Activated naive CD4-positive, alpha-beta T cell (primary cell): Measurements from ENCODE around the gene DRAP1.
"Not testable (repeated sequence)": the region's sequence is repeated elsewhere in the genome, so short reads cannot be mapped to it uniquely, and the experiment has no call there.

Experiments used
- DNase-seq, 4 experiments: peaks; one replicate each; lab custom pipeline; 2025; lab: John Stamatoyannopoulos, UW

Gene DRAP1

GRCh38 chr11:65886826-65887722, 32.2 kb upstream of the DRAP1 start:
- no peak for DNase-seq

DNA sequence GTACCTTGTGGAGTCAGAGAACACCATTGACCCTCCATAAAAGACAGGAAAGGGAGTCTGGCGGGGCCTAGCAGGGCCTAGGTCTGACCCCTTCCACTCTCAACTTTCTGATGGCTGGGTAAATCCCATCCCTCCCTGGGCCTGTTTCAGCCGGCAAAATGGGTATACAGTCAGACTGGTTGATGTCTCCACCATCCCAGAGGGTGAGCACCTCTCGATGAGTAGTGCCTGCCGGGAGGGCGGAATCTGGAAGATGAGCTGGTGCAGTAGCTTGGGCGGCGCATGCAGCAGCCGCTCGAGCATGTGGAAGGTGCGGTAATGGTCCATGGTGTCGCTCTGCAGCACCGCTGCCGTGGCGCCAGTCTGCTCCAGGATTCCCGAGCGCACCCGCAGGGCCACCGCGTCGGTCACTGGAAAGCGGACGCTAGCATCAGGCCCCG, 31.5 kb upstream of the DRAP1 start:
- peak in 1 of 4 experiments; percentile 49 for DNase-seq

- DNase-seq = peak; percentile 87 to 92 (median 89)
Measured at GRCh38 chr11:65888163-65888814, 30.9 kb upstream of the DRAP1 start, which contains the start of gene FIBP. FIBP (minus strand) TSS chr11:65888471; CDS start chr11:65888418, 53 bp downstream.

DNA sequence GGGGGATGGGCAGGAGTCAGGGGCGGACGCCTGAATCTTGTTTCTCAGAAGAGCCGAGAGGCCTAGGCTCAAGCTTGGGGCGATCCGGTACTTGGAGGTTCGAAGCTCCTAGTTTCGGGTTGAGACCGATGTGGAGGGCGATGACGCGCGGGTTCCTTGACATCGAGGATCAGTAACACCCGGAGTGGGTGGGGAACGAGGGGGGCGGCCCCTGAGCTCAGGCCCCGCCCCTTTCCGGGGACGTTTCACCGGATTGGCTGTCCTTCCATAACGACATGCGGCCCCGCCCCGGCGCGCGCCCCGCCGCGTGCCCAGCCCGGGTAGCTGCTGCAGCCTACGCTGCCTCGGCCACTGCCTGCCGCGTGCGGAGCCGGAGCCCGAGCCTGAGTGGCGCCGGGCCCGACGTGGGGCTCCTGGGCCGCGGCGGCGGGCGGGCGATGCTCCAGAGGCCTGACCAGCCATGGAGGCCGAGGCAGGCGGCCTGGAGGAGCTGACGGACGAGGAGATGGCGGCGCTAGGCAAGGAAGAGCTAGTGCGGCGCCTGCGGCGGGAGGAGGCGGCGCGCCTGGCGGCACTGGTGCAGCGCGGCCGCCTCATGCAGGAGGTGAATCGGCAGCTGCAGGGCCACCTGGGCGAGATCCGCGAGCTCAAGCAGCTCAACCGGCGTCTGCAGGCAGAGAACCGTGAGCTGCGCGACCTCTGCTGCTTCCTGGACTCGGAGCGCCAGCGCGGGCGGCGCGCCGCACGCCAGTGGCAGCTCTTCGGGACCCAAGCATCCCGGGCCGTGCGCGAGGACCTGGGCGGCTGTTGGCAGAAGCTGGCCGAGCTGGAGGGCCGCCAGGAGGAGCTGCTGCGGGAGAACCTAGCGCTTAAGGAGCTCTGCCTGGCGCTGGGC, 28.7 kb upstream of the DRAP1 start, which contains the start of gene CCDC85B:
Gene CCDC85B (plus strand): TSS at position 350 of the 895 bp plus-strand sequence. CDS start 111 bp downstream, at position 461.
- peak; percentile 84 to 99 (median 96) for DNase-seq

GRCh38 chr11:65891219-65892136, 27.7 kb upstream of the DRAP1 start:
- no peak for DNase-seq

DNA sequence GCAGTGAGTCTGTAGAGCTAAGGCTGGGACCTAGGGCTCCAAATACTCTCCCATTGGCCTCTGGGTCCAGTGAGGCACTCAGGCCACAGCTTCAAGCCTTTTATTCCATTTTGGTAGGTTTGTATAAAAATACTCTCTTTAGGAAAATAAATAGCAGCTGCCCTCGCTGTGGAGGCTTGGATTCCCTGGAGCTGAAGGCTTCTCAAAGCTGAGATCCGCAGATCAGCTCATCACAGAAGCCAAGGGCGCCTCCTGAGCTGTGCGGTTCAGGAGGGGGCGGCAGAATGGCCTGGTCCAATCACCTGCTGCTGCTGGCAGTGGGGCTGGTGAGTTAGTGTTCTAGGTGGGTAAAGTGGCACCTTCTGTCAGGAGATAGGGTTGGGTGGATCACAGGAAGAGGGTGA, 27.1 kb upstream of the DRAP1 start:
- not testable (repeated sequence) for DNase-seq

- no peak for DNase-seq
Measured at GRCh38 chr11:65892661-65893317, 26.4 kb upstream of the DRAP1 start.

DNA sequence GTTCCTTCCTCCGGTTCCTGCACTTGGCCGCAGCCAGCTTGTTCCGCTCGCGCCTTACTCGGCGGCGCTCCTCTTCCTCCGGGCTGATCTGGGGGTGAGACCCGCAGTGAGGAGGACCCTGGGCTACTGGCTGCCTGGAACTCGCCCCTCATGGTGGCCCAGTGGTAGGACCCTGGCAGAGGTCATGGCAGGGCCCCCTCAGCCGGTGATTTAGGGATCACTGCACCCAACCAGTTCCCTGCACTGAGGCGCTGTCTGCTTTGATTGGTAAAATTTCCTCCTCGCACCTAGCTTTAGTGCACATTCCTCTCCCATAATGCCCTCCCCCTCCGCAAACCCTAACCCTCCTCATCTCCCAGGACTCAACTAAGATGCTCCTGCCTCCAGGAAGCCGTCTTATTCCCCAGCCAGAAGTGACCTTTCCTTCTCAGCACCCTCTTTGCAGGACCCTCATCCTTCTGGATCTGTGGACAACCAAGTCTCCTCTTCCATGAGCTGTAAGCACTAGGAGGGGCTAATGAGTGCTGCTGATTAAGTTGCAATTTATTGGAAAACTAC, 25.1 kb upstream of the DRAP1 start:
- no peak for DNase-seq

DNA sequence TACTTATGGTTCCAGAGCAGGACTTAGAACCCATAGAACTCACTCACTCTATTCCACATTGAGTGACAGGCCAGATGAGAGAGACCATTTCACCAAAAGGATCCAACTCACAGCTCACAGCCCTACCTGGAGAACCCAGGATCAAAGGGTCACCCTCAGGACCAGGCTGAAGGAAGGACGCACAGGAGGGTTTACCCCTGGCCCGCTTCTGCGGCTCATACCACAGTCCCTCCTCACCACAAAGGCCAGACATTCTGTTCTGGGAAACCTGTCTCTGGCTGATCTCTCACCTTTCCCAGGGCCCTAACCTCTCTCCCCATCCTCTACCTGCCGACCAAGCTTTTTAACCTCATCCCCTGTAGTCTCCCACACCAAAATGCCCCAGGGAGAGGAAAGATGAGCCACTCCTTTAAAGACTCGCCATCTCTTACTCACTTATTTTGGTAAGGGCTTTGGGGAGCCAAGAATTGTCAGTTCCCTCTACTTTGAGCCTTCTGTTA, 23.7 kb upstream of the DRAP1 start:
- DNase-seq = no peak

- no peak for DNase-seq
Measured at GRCh38 chr11:65896034-65896999, 22.9 kb upstream of the DRAP1 start.

- no peak for DNase-seq
Measured at GRCh38 chr11:65897020-65897471, 22.2 kb upstream of the DRAP1 start.

GRCh38 chr11:65898656-65899355, 20.4 kb upstream of the DRAP1 start:
- no peak for DNase-seq

- peak in 2 of 4 experiments; percentile 30 to 37 for DNase-seq
Measured at GRCh38 chr11:65899356-65900124, 19.7 kb upstream of the DRAP1 start.

DNA sequence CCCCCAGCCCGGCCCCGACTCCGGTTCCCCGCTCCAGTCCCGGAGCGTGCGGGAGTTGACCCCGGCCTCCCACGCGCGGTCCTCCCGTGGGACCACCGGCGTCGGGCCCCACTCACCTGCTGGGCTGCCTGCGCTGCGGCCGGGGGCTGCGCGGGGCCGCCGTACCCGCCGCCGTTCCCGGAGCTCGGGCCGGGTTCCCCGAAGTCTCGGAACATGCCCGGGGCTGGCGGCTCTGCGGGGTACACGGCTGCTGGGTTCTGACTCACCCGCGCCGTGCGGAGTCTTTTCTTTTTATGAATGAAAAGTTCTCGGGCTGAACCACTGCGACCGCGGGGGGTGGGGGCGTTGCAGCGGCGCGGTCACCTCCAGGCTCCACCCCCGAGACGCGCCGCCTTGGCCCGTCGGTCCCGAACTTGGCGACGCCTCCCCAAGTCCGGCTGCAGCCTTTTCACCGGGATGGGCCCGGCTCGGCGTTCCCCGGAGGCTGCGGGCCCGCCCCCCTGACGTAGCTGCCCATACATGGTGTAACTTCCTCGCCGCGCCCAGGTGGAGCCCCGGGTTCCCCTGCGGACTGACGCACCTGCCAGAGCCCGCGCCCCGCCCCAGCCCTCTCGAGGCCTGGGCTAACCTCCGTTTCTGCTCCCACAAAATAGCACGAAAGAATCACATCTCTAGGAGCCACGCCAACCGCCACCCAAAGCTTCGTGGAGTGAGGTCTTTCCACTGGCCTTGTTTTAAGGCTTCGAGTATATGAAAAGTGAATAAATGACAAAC, 18.9 kb upstream of the DRAP1 start, which contains the start of gene FOSL1:
Gene FOSL1 (minus strand): TSS at position 264 of the 774 bp plus-strand sequence. CDS start 49 bp downstream, at position 215.
- DNase-seq = peak; percentile 76 to 97 (median 83)

DNA sequence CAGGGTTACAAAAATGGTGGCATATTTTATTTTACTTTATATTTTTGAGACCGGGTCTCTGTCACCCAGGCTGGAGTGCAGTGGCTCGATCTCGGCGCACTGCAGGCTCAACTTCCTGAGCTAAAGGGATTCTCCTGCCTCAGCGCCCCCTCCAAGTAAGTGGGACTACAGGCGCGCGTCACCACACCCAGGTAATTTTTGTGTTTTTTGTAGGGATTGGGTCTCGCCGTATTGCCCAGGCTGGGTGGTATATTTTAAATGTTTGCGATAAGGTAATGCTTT, 18.4 kb upstream of the DRAP1 start:
- DNase-seq = no peak

DNA sequence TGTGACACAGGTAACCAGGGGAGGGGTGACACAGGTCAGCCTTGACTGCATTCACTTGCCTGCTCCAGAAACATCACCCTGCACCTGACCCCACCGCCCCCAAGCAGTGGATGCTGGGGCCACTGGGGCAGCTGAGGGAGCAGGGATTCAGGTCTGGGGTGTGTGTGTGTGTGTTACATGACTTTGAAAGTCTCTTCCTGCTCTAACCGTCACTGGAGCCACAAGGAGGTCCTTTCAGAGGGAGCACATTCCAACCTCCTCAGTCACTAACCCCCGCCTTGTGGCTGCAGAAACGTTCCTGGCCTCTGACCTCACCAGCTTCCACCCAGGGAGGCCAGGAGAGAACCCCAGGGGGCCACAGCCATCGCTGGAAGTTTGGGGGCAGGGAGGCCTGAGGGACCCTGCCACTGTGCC, 16.2 kb upstream of the DRAP1 start:
- no peak for DNase-seq
